RPMI7951 (cell line): Measurements from ENCODE around the gene CFAP300. TPM values are rescaled to one million over a fixed set of nuclear protein-coding genes. Genes with fewer than 3 reads are reported as not detected.

ENCODE experiments used
- DNase-seq: peaks from one replicate; pipeline ENCODE4 v3.0.0-alpha.2; 2012; ENCODE audit warnings: low read depth
- total RNA-seq: library from RNA; depleted of rRNA; stranded (reverse); fragments of >200 nt; shearing (Covaris generic); gene quantifications from 2 replicates; pipeline ENCODE4 v1.2.3, GENCODE V29; 2014; rRNA removed

CFAP300 gene
- 1.6 and 3.2 TPM in 2 replicates for total RNA-seq

GRCh38 chr11:102047305-102047924, at the start of gene CFAP300:
Gene CFAP300 (plus strand): TSS chr11:102047437. CDS start chr11:102047471, 34 bp downstream.
- DNase-seq, result peak; percentile 74

- DNase-seq, result no peak
These were observed 45.4 kb upstream of the CFAP300 start for GRCh38 chr11:102001657-102002338.

- DNase-seq, result no peak
These were observed 43.0 kb upstream of the CFAP300 start for GRCh38 chr11:102004220-102004619.

- no peak for DNase-seq
These were observed 41.9 kb upstream of the CFAP300 start for GRCh38 chr11:102005306-102005705.

GRCh38 chr11:102006835-102007566, 40.2 kb upstream of the CFAP300 start:
- no peak for DNase-seq

GRCh38 chr11:102007567-102008437, 39.4 kb upstream of the CFAP300 start:
- peak; percentile 56 for DNase-seq

- peak; percentile 92 for DNase-seq
These were observed 36.3 kb upstream of the CFAP300 start for GRCh38 chr11:102010776-102011494.

- peak; percentile 21 for DNase-seq
These were observed 34.3 kb upstream of the CFAP300 start for GRCh38 chr11:102012946-102013345.

GRCh38 chr11:102014756-102015155, 32.5 kb upstream of the CFAP300 start:
- DNase-seq, result no peak

- DNase-seq, result no peak
These were observed 30.2 kb upstream of the CFAP300 start for GRCh38 chr11:102017026-102017425.

GRCh38 chr11:102026217-102026616, 21.0 kb upstream of the CFAP300 start:
- no peak for DNase-seq

GRCh38 chr11:102026959-102027358, 20.3 kb upstream of the CFAP300 start:
- DNase-seq, result no peak

- DNase-seq, result no peak
These were observed 10.5 kb upstream of the CFAP300 start for GRCh38 chr11:102036757-102037156.

GRCh38 chr11:102046841-102047240, 396 bp upstream of the CFAP300 start:
- no peak for DNase-seq

- no peak for DNase-seq
These were observed 3.8 kb downstream of the CFAP300 start for GRCh38 chr11:102050927-102051575.

- DNase-seq, result peak; percentile 39
These were observed 14.0 kb downstream of the CFAP300 start for GRCh38 chr11:102061276-102061675.

GRCh38 chr11:102062106-102062505, 14.9 kb downstream of the CFAP300 start:
- no peak for DNase-seq

GRCh38 chr11:102064316-102064715, 17.1 kb downstream of the CFAP300 start:
- DNase-seq, result no peak

GRCh38 chr11:102070766-102071165, 23.5 kb downstream of the CFAP300 start:
- no peak for DNase-seq
